Hematopoietic multipotent progenitor cell treated with erythropoietin and hydrocortisone succinate and interleukin-3 and kit ligand, for 17 days (in vitro differentiated cells): ENCODE data around the gene INO80B.
"Not testable (repeated sequence)": the region's sequence is repeated elsewhere in the genome, so short reads cannot be mapped to it uniquely, and the experiment has no call there.

ENCODE experiments used
- DNase-seq: peaks from one replicate; pipeline ENCODE4 v3.0.0-alpha.2; 2015; ENCODE audit warnings: low spot score

INO80B gene

GRCh38 chr2:74454654-74455511 is at the start of gene INO80B:
TSS of gene INO80B (plus strand) at chr2:74455087. CDS start at chr2:74455117, 30 bp downstream.
- DNase-seq: peak; percentile 99

- DNase-seq: no peak
Measured at GRCh38 chr2:74406035-74406434, 48.9 kb upstream of the INO80B start.

- no peak for DNase-seq
Measured at GRCh38 chr2:74407682-74408081, 47.2 kb upstream of the INO80B start.

- DNase-seq: no peak
Measured at GRCh38 chr2:74413001-74413698, 41.7 kb upstream of the INO80B start.

GRCh38 chr2:74414441-74414840 is 40.4 kb upstream of the INO80B start:
- no peak for DNase-seq

- DNase-seq: no peak
Measured at GRCh38 chr2:74414881-74415761, 39.8 kb upstream of the INO80B start.

GRCh38 chr2:74415762-74416395 is 39.0 kb upstream of the INO80B start:
- no peak for DNase-seq

- no peak for DNase-seq
Measured at GRCh38 chr2:74416778-74417177, 38.1 kb upstream of the INO80B start.

GRCh38 chr2:74417197-74417596 is 37.7 kb upstream of the INO80B start:
- no peak for DNase-seq

GRCh38 chr2:74417763-74418162 is 37.1 kb upstream of the INO80B start:
- no peak for DNase-seq

- no peak for DNase-seq
Measured at GRCh38 chr2:74418312-74418711, 36.6 kb upstream of the INO80B start.

GRCh38 chr2:74419345-74419744 is 35.5 kb upstream of the INO80B start:
- DNase-seq: no peak

GRCh38 chr2:74420006-74420405 is 34.9 kb upstream of the INO80B start:
- DNase-seq: no peak

GRCh38 chr2:74420443-74421103 is 34.3 kb upstream of the INO80B start:
- DNase-seq: not testable (repeated sequence)

GRCh38 chr2:74421221-74421870 is 33.5 kb upstream of the INO80B start, which contains the start of the genes C2orf81 and WDR54:
TSS of gene C2orf81 (minus strand) at chr2:74421619. CDS start at chr2:74421560, 59 bp downstream.
TSS of gene WDR54 (plus strand) at chr2:74421730. CDS start at chr2:74422154, 424 bp downstream.
- peak; percentile 32 for DNase-seq

GRCh38 chr2:74423231-74424095 is 31.4 kb upstream of the INO80B start:
- no peak for DNase-seq

GRCh38 chr2:74424139-74424992 is 30.5 kb upstream of the INO80B start:
- no peak for DNase-seq

- DNase-seq: no peak
Measured at GRCh38 chr2:74424995-74425406, 29.9 kb upstream of the INO80B start.

- no peak for DNase-seq
Measured at GRCh38 chr2:74425523-74425922, 29.4 kb upstream of the INO80B start.
